AG10803 (cell line): ENCODE data around the gene RPS19.

Experiments
- DNase-seq: peaks from one replicate; pipeline ENCODE4 v3.0.0; 2010; ENCODE audit warnings: low read depth
- H3K4me3 ChIP-seq: 2 replicates; pipeline ENCODE4 v1.5.1; 2011; ENCODE audit warnings: mild to moderate bottlenecking, low read length, control low read depth
- CTCF ChIP-seq: conservative IDR thresholded peaks from 2 replicates; pipeline ENCODE4 v1.5.1; 2011; ENCODE audit warnings: mild to moderate bottlenecking, low read length, control low read depth, inconsistent platforms

The RPS19 gene

GRCh38 chr19:41845051-41845590, 14.9 kb upstream of the RPS19 start:
- H3K4me3 ChIP-seq, result no peak overlapping the region
- no peak for TF ChIP-seq CTCF
- no peak for DNase-seq

GRCh38 chr19:41847351-41848105, 12.5 kb upstream of the RPS19 start:
- no peak for DNase-seq
- no peak overlapping the region for H3K4me3 ChIP-seq
- TF ChIP-seq CTCF, result no peak

GRCh38 chr19:41848666-41849065, 11.4 kb upstream of the RPS19 start:
- no peak for TF ChIP-seq CTCF
- no peak overlapping the region for H3K4me3 ChIP-seq
- no peak for DNase-seq

GRCh38 chr19:41849067-41849466, 11.0 kb upstream of the RPS19 start:
- no peak overlapping the region for H3K4me3 ChIP-seq
- no peak for DNase-seq
- TF ChIP-seq CTCF, result no peak

GRCh38 chr19:41850381-41850780, 9.7 kb upstream of the RPS19 start:
- DNase-seq, result no peak
- no peak overlapping the region for H3K4me3 ChIP-seq
- no peak for TF ChIP-seq CTCF

GRCh38 chr19:41851456-41851855, 8.6 kb upstream of the RPS19 start:
- TF ChIP-seq CTCF, result no peak
- H3K4me3 ChIP-seq, result no peak overlapping the region
- DNase-seq, result no peak

GRCh38 chr19:41853344-41853743, 6.7 kb upstream of the RPS19 start:
- no peak overlapping the region for H3K4me3 ChIP-seq
- TF ChIP-seq CTCF, result no peak
- no peak for DNase-seq
